Astrocyte (in vitro differentiated cells and primary cell): Measurements from ENCODE around the gene VWA8.

Experiments
- CTCF ChIP-seq: IDR thresholded peaks from 2 replicates; pipeline ENCODE4 v1.5.1; 2011; ENCODE audit warnings: low read depth, mild to moderate bottlenecking, inconsistent platforms, low read length, moderate library complexity; ENCODE audit not compliant: insufficient read depth
- EZH2 ChIP-seq: IDR thresholded peaks from 2 replicates; pipeline ENCODE4 v1.6.1; 2012; ENCODE audit warnings: mild to moderate bottlenecking, low read length, inconsistent platforms; ENCODE audit not compliant: insufficient read depth

GRCh38 chr13:42009057-42009456 lies 48.1 kb upstream of the VWA8 start:
- no peak for TF ChIP-seq CTCF
- no peak for TF ChIP-seq EZH2
